WTC11 (cell line): ENCODE measurements around the gene BLOC1S1. TPM values are rescaled to one million over a fixed set of nuclear protein-coding genes. Genes with fewer than 3 reads are reported as not detected.

ENCODE experiments used
- ATAC-seq: fragments of 200-7000 bp; cut with Tn5 transposase; 2 replicates; pipeline ENCODE4 v1.10.0; 2021; ENCODE audit warnings: mild to moderate bottlenecking, moderate library complexity
- CTCF ChIA-PET: fragments of 300-600 bp; sonication (Branson Sonifier 250); formaldehyde crosslinking; loops from one replicate; lab custom pipeline; 2021; ENCODE audit warnings: antibody characterized with exemption; lab: Charles Lee
- POLR2A ChIA-PET: fragments of 350-600 bp; sonication (Branson Sonifier 250); formaldehyde crosslinking; loops from one replicate; lab custom pipeline; 2021; ENCODE audit warnings: antibody characterized with exemption; lab: Charles Lee
- DNase-seq: peaks from one replicate; pipeline ENCODE4 v3.0.0; 2021; ENCODE audit warnings: low spot score
- H3K27ac Mint-ChIP-seq: 2 replicates; pipeline ENCODE4 v1.8.0; 2021; ENCODE audit warnings: mixed read lengths
- H3K27me3 Mint-ChIP-seq: 2 replicates; pipeline ENCODE4 v1.8.0; 2021; ENCODE audit warnings: low read depth, mild to moderate bottlenecking, moderate library complexity, mixed read lengths
- H3K36me3 Mint-ChIP-seq: 2 replicates; pipeline ENCODE4 v1.8.0; 2021; ENCODE audit warnings: mixed read lengths
- H3K4me1 Mint-ChIP-seq: 2 replicates; pipeline ENCODE4 v1.8.0; 2022; ENCODE audit warnings: mixed read lengths
- H3K4me3 Mint-ChIP-seq: 2 replicates; pipeline ENCODE4 v1.8.0; 2021; ENCODE audit warnings: mild to moderate bottlenecking, moderate library complexity, mixed read lengths
- H3K9me3 Mint-ChIP-seq: 2 replicates; pipeline ENCODE4 v1.8.0; 2021; ENCODE audit warnings: mixed read lengths
- ATF3 ChIP-seq: sonication (generic); formaldehyde crosslinking; conservative IDR thresholded peaks from 2 replicates; pipeline ENCODE4 v1.8.1; 2022; ENCODE audit warnings: mild to moderate bottlenecking, missing genetic modification reagents
- ELF4 ChIP-seq: sonication (generic); formaldehyde crosslinking; IDR thresholded peaks from 2 replicates; pipeline ENCODE4 v1.8.1; 2022; ENCODE audit warnings: low read depth, mild to moderate bottlenecking, moderate library complexity, missing genetic modification reagents
- ETV6 ChIP-seq: sonication (generic); formaldehyde crosslinking; IDR thresholded peaks from 2 replicates; pipeline ENCODE4 v1.8.1; 2022; ENCODE audit warnings: mild to moderate bottlenecking, missing genetic modification reagents
- GABPB1 ChIP-seq: sonication (generic); formaldehyde crosslinking; IDR thresholded peaks from 2 replicates; pipeline ENCODE4 v1.8.1; 2023; ENCODE audit warnings: mild to moderate bottlenecking, missing genetic modification reagents
- GRHL2 ChIP-seq: fragments of 250-450 bp; sonication (Bioruptor Pico); IDR thresholded peaks from 2 replicates; pipeline ENCODE4 v1.8.0; 2022; ENCODE audit warnings: mild to moderate bottlenecking, moderate library complexity; ENCODE audit not compliant: insufficient replicate concordance, severe bottlenecking
- GTF2I ChIP-seq: fragments of 250-450 bp; sonication (Bioruptor Pico); conservative IDR thresholded peaks from 2 replicates; pipeline ENCODE4 v1.4.0; 2021; ENCODE audit warnings: mild to moderate bottlenecking
- IRF2 ChIP-seq: sonication (generic); formaldehyde crosslinking; IDR thresholded peaks from 2 replicates; pipeline ENCODE4 v1.8.0; 2022; ENCODE audit warnings: low read depth, missing genetic modification reagents, borderline replicate concordance
- MXD4 ChIP-seq: fragments of 250-450 bp; sonication (Bioruptor Pico); IDR thresholded peaks from 2 replicates; pipeline ENCODE4 v1.8.0; 2021; ENCODE audit warnings: mild to moderate bottlenecking, moderate library complexity, borderline replicate concordance
- MYBL2 ChIP-seq: sonication (generic); formaldehyde crosslinking; IDR thresholded peaks from 2 replicates; pipeline ENCODE4 v1.8.1; 2023; ENCODE audit warnings: mild to moderate bottlenecking, moderate library complexity, missing genetic modification reagents
- PRRX2 ChIP-seq: fragments of 250-450 bp; sonication (Bioruptor Pico); IDR thresholded peaks from 2 replicates; pipeline ENCODE4 v1.8.0; 2021; ENCODE audit warnings: mild to moderate bottlenecking
- RELA ChIP-seq: sonication (generic); formaldehyde crosslinking; IDR thresholded peaks from 2 replicates; pipeline ENCODE4 v1.8.1; 2022; ENCODE audit warnings: missing genetic modification reagents, mild to moderate bottlenecking, borderline replicate concordance
- ZNF121 ChIP-seq: sonication (generic); formaldehyde crosslinking; IDR thresholded peaks from 2 replicates; pipeline ENCODE4 v1.8.0; 2023; ENCODE audit warnings: missing genetic modification reagents
- total RNA-seq: library from RNA; stranded (reverse); gene quantifications from 3 replicates; pipeline ENCODE4 v1.2.3, GENCODE V29; 2021
- TF ChIP-seq, protein P1 (sequence below): sonication (generic); formaldehyde crosslinking; IDR thresholded peaks from 2 replicates; pipeline ENCODE4 v1.8.0; 2023; ENCODE audit warnings: missing genetic modification reagents, mild to moderate bottlenecking, borderline replicate concordance
- TF ChIP-seq, protein P2 (sequence below): sonication (generic); formaldehyde crosslinking; IDR thresholded peaks from 2 replicates; pipeline ENCODE4 v1.8.1; 2023; ENCODE audit warnings: mild to moderate bottlenecking, missing genetic modification reagents

The BLOC1S1 gene
- total RNA-seq, 1 experiment from 2014 or later = 81.9 TPM

- DNase-seq = no peak
- Mint-ChIP-seq H3K9me3 (no peaks in the 10 kb centered on the region), H3K36me3 (no peaks in the 10 kb centered on the region), H3K27me3 (peaks cover 16% of the 10 kb centered on the region), H3K4me1 (peaks cover 37% of the 10 kb centered on the region), H3K4me3 (peak overlapping the region; percentile 85), H3K27ac (peak overlapping the region; percentile 95)
- TF ChIP-seq ZNF121 (CRISPR knock-in tag) (no peak), GABPB1 (no peak), GRHL2 (CRISPR knock-in tag) (no peak), ELF4 (CRISPR knock-in tag) (no peak)
- no peak for ATAC-seq
- ChIA-PET CTCF (interaction anchor here (0.6 to 10.8 kb wide), 8 partner anchors 11 to 323 kb away, joined by 3 to 141 read pairs (median 13); partner anchors contain the start of genes CD63 and ITGA7), POLR2A (interaction anchor here (1.2 to 3.4 kb wide), 3 partner anchors 10 to 36 kb away, joined by 3 to 21 read pairs (median 6); partner anchors contain the start of genes CD63 and ITGA7)
Observed at GRCh38 chr12:55717011-55718007, 1.5 kb downstream of the BLOC1S1 start.

DNA sequence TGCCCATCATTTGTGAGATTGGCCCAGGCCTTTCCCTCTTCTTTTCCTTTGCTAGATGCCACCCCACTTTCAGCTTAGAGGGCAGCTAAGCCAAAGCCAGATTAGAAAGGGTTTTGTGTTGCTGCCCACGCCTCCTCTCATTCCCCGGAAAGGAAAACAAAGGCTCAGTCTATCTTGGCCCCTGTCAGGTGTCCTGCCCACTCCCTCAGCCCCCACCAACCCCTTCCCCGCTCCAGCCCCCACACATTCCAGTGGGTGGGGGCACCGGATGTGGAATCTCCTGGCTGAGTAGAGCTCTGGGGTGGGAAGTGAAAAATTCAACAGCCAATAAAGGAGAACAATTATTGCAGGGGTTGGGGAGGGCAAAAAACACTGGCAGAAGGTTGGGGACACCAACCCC is 2.2 kb downstream of the BLOC1S1 start:
- Mint-ChIP-seq H3K4me1 (peaks cover 37% of the 10 kb centered on the region), H3K4me3 (peak overlapping the region; percentile 85), H3K9me3 (no peaks in the 10 kb centered on the region), H3K27ac (peak overlapping the region; percentile 95), H3K36me3 (no peaks in the 10 kb centered on the region), H3K27me3 (peaks cover 10% of the 10 kb centered on the region)
- ATAC-seq = peak; percentile 11
- CTCF ChIA-PET = interaction anchor here (1.2 to 10.8 kb wide), 7 partner anchors 11 to 112 kb away, joined by 3 to 141 read pairs (median 16); partner anchors contain the start of genes CD63 and ITGA7
- no peak for TF ChIP-seq PRRX2 (CRISPR knock-in tag)
- no peak for TF ChIP-seq GRHL2 (CRISPR knock-in tag)
- TF ChIP-seq, protein P1, sequence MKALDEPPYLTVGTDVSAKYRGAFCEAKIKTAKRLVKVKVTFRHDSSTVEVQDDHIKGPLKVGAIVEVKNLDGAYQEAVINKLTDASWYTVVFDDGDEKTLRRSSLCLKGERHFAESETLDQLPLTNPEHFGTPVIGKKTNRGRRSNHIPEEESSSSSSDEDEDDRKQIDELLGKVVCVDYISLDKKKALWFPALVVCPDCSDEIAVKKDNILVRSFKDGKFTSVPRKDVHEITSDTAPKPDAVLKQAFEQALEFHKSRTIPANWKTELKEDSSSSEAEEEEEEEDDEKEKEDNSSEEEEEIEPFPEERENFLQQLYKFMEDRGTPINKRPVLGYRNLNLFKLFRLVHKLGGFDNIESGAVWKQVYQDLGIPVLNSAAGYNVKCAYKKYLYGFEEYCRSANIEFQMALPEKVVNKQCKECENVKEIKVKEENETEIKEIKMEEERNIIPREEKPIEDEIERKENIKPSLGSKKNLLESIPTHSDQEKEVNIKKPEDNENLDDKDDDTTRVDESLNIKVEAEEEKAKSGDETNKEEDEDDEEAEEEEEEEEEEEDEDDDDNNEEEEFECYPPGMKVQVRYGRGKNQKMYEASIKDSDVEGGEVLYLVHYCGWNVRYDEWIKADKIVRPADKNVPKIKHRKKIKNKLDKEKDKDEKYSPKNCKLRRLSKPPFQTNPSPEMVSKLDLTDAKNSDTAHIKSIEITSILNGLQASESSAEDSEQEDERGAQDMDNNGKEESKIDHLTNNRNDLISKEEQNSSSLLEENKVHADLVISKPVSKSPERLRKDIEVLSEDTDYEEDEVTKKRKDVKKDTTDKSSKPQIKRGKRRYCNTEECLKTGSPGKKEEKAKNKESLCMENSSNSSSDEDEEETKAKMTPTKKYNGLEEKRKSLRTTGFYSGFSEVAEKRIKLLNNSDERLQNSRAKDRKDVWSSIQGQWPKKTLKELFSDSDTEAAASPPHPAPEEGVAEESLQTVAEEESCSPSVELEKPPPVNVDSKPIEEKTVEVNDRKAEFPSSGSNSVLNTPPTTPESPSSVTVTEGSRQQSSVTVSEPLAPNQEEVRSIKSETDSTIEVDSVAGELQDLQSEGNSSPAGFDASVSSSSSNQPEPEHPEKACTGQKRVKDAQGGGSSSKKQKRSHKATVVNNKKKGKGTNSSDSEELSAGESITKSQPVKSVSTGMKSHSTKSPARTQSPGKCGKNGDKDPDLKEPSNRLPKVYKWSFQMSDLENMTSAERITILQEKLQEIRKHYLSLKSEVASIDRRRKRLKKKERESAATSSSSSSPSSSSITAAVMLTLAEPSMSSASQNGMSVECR (CRISPR knock-in tag) = no peak
- TF ChIP-seq MYBL2 (CRISPR knock-in tag) = no peak
- TF ChIP-seq, protein P2, sequence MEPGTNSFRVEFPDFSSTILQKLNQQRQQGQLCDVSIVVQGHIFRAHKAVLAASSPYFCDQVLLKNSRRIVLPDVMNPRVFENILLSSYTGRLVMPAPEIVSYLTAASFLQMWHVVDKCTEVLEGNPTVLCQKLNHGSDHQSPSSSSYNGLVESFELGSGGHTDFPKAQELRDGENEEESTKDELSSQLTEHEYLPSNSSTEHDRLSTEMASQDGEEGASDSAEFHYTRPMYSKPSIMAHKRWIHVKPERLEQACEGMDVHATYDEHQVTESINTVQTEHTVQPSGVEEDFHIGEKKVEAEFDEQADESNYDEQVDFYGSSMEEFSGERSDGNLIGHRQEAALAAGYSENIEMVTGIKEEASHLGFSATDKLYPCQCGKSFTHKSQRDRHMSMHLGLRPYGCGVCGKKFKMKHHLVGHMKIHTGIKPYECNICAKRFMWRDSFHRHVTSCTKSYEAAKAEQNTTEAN = no peak
- no peak for TF ChIP-seq ATF3 (CRISPR knock-in tag)
- no peak for TF ChIP-seq MXD4
- TF ChIP-seq ETV6 (CRISPR knock-in tag) = no peak
- no peak for TF ChIP-seq RELA
- TF ChIP-seq IRF2 (CRISPR knock-in tag) = no peak
- TF ChIP-seq GABPB1 = no peak
- TF ChIP-seq GTF2I (CRISPR knock-in tag) = no peak
- DNase-seq = peak; percentile 47
- POLR2A ChIA-PET = interaction anchor here (1.5 to 3.4 kb wide), 2 partner anchors 11 to 12 kb away, joined by 6 to 21 read pairs; partner anchors contain the start of genes CD63 and ITGA7
